PC-9 (cell line): Measurements from ENCODE around the gene TNIP2. TPM values are rescaled to one million over a fixed set of nuclear protein-coding genes. Genes with fewer than 3 reads are reported as not detected.
A peak's percentile ranks its signal among the peaks of the same experiment; 100 is the strongest.

Experiments
- BruUV-seq: library from RNA; stranded (reverse); fragments of 400-500 nt; replicated peaks from 2 replicates; lab custom pipeline; 2021; lab: Mats Ljungman, UMichigan
- CTCF ChIA-PET: fragments of 300-600 bp; sonication (Branson Sonifier 250); formaldehyde crosslinking; loops from one replicate; lab custom pipeline; 2022; ENCODE audit warnings: antibody characterized with exemption; lab: Charles Lee
- POLR2A ChIA-PET: fragments of 300-600 bp; sonication (Branson Sonifier 250); formaldehyde crosslinking; loops from one replicate; lab custom pipeline; 2022; ENCODE audit warnings: antibody characterized with exemption; ENCODE audit not compliant: unreplicated experiment; lab: Charles Lee
- DNase-seq, 2 experiments: peaks; one replicate each; pipeline versions ENCODE4 v3.0.0 to v3.0.0-alpha.2; 2015 to 2022; ENCODE audit warnings: mixed read lengths in 1 of 2
- H2AFZ ChIP-seq: fragments of 200-600 bp; sonication (generic); 2 replicates; pipeline ENCODE4 v1.8.1; 2017; ENCODE audit warnings: antibody characterized with exemption
- H3F3A ChIP-seq: fragments of 200-600 bp; sonication (generic); 2 replicates; pipeline ENCODE4 v1.8.1; 2017; ENCODE audit warnings: antibody characterized with exemption, mild to moderate bottlenecking, low read depth; ENCODE audit not compliant: insufficient read depth
- H3K27ac ChIP-seq: fragments of 200-600 bp; sonication (generic); 2 replicates; pipeline ENCODE4 v1.6.1; 2016; ENCODE audit warnings: mixed run types
- H3K27me3 ChIP-seq: fragments of 200-600 bp; sonication (generic); 2 replicates; pipeline ENCODE4 v1.6.1; 2016; ENCODE audit warnings: low read depth, mixed run types; ENCODE audit not compliant: insufficient read depth
- H3K36me3 ChIP-seq: fragments of 200-600 bp; sonication (generic); 2 replicates; pipeline ENCODE4 v1.6.1; 2016; ENCODE audit warnings: low read depth, mixed run types
- H3K4me1 ChIP-seq: fragments of 200-600 bp; sonication (generic); replicated peaks from 2 replicates; pipeline ENCODE4 v1.6.1; 2016; ENCODE audit warnings: mixed run types; ENCODE audit not compliant: insufficient read depth
- H3K4me2 ChIP-seq: fragments of 200-600 bp; sonication (generic); 2 replicates; pipeline ENCODE4 v1.6.1; 2017; ENCODE audit warnings: mixed run types
- H3K4me3 ChIP-seq: fragments of 200-600 bp; sonication (generic); 2 replicates; pipeline ENCODE4 v1.6.1; 2016; ENCODE audit warnings: mixed run types
- H3K79me2 ChIP-seq: fragments of 200-600 bp; sonication (generic); 2 replicates; pipeline ENCODE4 v1.6.1; 2017; ENCODE audit warnings: low read depth, mixed run types
- H3K9me2 ChIP-seq: fragments of 200-600 bp; sonication (generic); 2 replicates; pipeline ENCODE4 v1.8.1; 2017; ENCODE audit warnings: mild to moderate bottlenecking; ENCODE audit not compliant: insufficient read depth
- H3K9me3 ChIP-seq: fragments of 200-600 bp; sonication (generic); 2 replicates; pipeline ENCODE4 v1.8.1; 2016; ENCODE audit warnings: low read depth; ENCODE audit not compliant: insufficient read depth
- H4K20me1 ChIP-seq: fragments of 200-600 bp; sonication (generic); 2 replicates; pipeline ENCODE4 v1.8.1; 2017; ENCODE audit not compliant: insufficient read depth
- EZH2 ChIP-seq: fragments of 200-600 bp; sonication (generic); IDR thresholded peaks from 2 replicates; pipeline ENCODE4 v1.8.0; 2017; ENCODE audit warnings: antibody characterized with exemption, low read depth
- intact Hi-C: fragments of 100-400 bp; cut with micrococcal nuclease; formaldehyde crosslinking; loops from one replicate; pipeline ENCODE4 v1.10.0; 2022; ENCODE audit not compliant: unreplicated experiment
- total RNA-seq: library from RNA; stranded (reverse); gene quantifications from 2 replicates; pipeline ENCODE4 v1.2.3, GENCODE V29; 2021
- TF ChIP-seq, protein P1 (sequence below): fragments of 200-600 bp; sonication (generic); conservative IDR thresholded peaks from 2 replicates; pipeline ENCODE4 v1.6.1; 2017; ENCODE audit warnings: mixed run types, antibody characterized with exemption, mild to moderate bottlenecking, moderate library complexity

Gene TNIP2
- total RNA-seq, 1 experiment from 2014 or later: 37.1 TPM

DNA sequence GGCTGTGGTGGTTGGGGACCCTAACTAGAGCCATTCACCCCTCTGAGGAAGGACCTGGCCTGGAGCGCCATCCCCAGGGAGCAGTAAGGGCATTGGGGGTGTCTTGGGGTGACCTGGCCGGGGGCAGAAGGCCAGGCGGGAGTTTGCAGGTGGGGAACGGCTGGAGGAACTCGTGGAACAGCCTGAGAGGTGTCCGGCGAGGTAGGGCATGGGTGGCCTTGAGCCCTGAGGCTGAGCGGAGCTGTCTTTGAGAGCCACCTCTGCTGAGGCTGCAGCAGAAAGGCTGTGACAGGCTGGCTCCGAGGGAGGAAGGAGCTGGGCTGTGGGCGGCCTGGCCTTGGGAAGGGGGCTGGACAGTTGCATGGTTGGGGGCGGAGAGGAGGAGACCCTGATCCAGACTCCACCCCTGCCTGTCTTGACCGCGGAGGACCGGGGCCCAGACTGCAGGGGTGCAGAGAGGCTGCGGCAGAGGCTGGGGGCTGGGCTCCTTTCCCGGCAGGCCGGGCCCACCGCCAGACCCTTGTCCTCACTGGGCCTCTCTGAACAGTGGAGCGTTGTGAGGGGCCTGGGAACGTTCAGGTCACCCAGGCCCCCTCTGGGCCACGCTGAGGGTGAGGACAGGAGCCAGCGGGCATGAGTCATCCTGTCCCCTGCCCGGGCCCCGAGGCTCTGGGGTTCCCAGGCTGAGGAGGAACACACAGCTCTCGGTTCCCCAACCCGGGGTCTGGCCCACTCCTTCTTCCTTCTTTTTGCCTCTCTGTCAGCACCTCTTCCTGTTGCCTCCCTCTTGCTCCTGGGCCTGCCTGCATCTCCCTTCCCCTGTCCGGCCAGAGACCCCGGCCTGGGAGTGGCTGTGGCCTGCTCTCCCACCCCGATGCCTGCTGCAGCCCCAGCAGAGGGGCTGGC lies 44.8 kb upstream of the TNIP2 start:
- peaks cover 5% of the 10 kb centered on the region; the same call in 1 of the 2 replicates for H3K79me2 ChIP-seq
- no peaks in the 10 kb centered on the region for H3K36me3 ChIP-seq
- no peaks in the 10 kb centered on the region for H4K20me1 ChIP-seq
- H2AFZ ChIP-seq: no peak overlapping the region
- H3K9me2 ChIP-seq: no peaks in the 10 kb centered on the region
- BruUV-seq: no TSS peak
- peak overlapping the region; percentile 51; the same call in 1 of the 2 replicates for H3K27ac ChIP-seq
- H3K4me2 ChIP-seq: peak overlapping the region; percentile 72
- H3F3A ChIP-seq: peaks cover 29% of the 10 kb centered on the region
- H3K4me1 ChIP-seq: peaks cover 77% of the 10 kb centered on the region
- TF ChIP-seq, protein P1, sequence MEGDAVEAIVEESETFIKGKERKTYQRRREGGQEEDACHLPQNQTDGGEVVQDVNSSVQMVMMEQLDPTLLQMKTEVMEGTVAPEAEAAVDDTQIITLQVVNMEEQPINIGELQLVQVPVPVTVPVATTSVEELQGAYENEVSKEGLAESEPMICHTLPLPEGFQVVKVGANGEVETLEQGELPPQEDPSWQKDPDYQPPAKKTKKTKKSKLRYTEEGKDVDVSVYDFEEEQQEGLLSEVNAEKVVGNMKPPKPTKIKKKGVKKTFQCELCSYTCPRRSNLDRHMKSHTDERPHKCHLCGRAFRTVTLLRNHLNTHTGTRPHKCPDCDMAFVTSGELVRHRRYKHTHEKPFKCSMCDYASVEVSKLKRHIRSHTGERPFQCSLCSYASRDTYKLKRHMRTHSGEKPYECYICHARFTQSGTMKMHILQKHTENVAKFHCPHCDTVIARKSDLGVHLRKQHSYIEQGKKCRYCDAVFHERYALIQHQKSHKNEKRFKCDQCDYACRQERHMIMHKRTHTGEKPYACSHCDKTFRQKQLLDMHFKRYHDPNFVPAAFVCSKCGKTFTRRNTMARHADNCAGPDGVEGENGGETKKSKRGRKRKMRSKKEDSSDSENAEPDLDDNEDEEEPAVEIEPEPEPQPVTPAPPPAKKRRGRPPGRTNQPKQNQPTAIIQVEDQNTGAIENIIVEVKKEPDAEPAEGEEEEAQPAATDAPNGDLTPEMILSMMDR: no peak
- TF ChIP-seq EZH2: no peak
- H3K27me3 ChIP-seq: no peaks in the 10 kb centered on the region
- DNase-seq: peak; percentile 51 to 73
- ChIA-PET POLR2A (no interaction called here), CTCF (interaction anchor here (0.5 to 1.3 kb wide), 3 partner anchors 9 to 102 kb away, joined by 3 to 13 read pairs (median 4); no protein-coding TSS in a partner anchor)
- no peaks in the 10 kb centered on the region for H3K9me3 ChIP-seq
- intact Hi-C loops: no loop called here
- no peak overlapping the region for H3K4me3 ChIP-seq

DNA sequence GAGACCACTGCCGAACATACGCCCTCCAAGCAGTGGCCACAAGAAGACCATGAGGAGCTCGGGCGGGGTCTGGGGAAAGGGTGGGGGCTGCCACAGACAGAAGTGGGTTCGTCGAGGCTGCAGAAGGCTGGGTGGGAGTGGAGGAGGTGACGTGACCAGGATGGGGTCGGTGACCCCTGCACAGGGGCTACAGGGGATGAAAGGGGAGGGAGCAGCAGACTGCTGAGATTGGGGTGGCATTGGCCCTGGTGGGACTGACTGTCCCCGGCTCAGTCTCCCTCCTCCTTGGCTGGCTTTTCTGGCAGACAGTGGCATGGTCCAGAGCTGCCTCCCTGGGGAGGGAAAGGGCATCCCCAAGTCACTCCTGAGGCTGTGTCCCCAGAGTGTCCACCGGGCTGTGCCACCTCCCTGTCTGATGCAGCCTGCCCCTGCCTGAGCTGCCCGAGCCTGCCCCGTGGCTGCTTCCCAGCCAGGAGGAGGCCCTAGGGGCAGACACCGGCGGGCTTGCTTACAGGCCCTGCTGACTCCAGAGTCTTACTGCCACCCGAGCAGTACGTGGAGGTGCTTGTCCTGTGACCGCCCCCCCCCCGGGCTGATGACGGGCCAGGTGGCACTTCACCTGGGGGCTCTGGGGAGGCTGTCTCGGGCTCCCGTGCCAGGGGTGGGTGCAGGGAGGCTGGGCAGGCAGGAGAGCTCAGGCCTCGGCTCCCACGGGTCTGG lies 44.0 kb upstream of the TNIP2 start:
- H3K9me2 ChIP-seq: no peaks in the 10 kb centered on the region
- peak in 1 of 2 experiments; percentile 52 for DNase-seq
- H3K27me3 ChIP-seq: no peaks in the 10 kb centered on the region
- ChIA-PET CTCF (interaction anchor here (1.3 kb wide), 1 partner anchor 9 kb away, joined by 4 read pairs; no protein-coding TSS in a partner anchor), POLR2A (interaction anchor here (0.7 kb wide), 1 partner anchor 151 kb away, joined by 8 read pairs; no protein-coding TSS in a partner anchor)
- H3K9me3 ChIP-seq: no peaks in the 10 kb centered on the region
- H3K4me3 ChIP-seq: no peak overlapping the region
- no peak for TF ChIP-seq EZH2
- TF ChIP-seq, protein P1: no peak
- peaks cover 78% of the 10 kb centered on the region for H3K4me1 ChIP-seq
- no peaks in the 10 kb centered on the region for H4K20me1 ChIP-seq
- no peaks in the 10 kb centered on the region for H3K36me3 ChIP-seq
- H3K27ac ChIP-seq: no peak overlapping the region
- H3K4me2 ChIP-seq: peak overlapping the region; percentile 72
- H2AFZ ChIP-seq: no peak overlapping the region
- intact Hi-C loops: loop anchor here (2.0 kb wide), 2 partner anchors 43 to 685 kb away; partner anchors contain the start of gene TNIP2
- BruUV-seq: no TSS peak
- peaks cover 30% of the 10 kb centered on the region for H3F3A ChIP-seq
- H3K79me2 ChIP-seq: peaks cover 5% of the 10 kb centered on the region; the same call in 1 of the 2 replicates
